Measurements from ENCODE around the gene PTPN23.
"Not testable (repeated sequence)": the region's sequence is repeated elsewhere in the genome, so short reads cannot be mapped to it uniquely, and the experiment has no call there.

The PTPN23 gene

GRCh38 chr3:47380601-47381316 is at the start of gene PTPN23:
TSS of gene PTPN23 (plus strand) at chr3:47381021. CDS start at chr3:47381097, 76 bp downstream.
- peak; percentile 98 for DNase-seq (ENCODE audit: low spot score)

GRCh38 chr3:47333907-47334306 is 46.9 kb upstream of the PTPN23 start:
- no peak for DNase-seq (ENCODE audit: low spot score)

- no peak for DNase-seq (ENCODE audit: low spot score)
These were observed 43.2 kb upstream of the PTPN23 start for GRCh38 chr3:47337656-47338055.

GRCh38 chr3:47339951-47340350 is 40.9 kb upstream of the PTPN23 start:
- DNase-seq (ENCODE audit: low spot score): no peak

- DNase-seq (ENCODE audit: low spot score): no peak
These were observed 40.0 kb upstream of the PTPN23 start for GRCh38 chr3:47340866-47341265.

- no peak for DNase-seq (ENCODE audit: low spot score)
These were observed 38.7 kb upstream of the PTPN23 start for GRCh38 chr3:47342151-47342550.

- DNase-seq (ENCODE audit: low spot score): no peak
These were observed 38.0 kb upstream of the PTPN23 start for GRCh38 chr3:47342812-47343211.

- DNase-seq (ENCODE audit: low spot score): no peak
These were observed 37.3 kb upstream of the PTPN23 start for GRCh38 chr3:47343471-47343971.

GRCh38 chr3:47344971-47345370 is 35.9 kb upstream of the PTPN23 start:
- DNase-seq (ENCODE audit: low spot score): no peak

GRCh38 chr3:47347217-47347801 is 33.5 kb upstream of the PTPN23 start:
- no peak for DNase-seq (ENCODE audit: low spot score)

- no peak for DNase-seq (ENCODE audit: low spot score)
These were observed 32.2 kb upstream of the PTPN23 start for GRCh38 chr3:47348411-47349154.

GRCh38 chr3:47355010-47355409 is 25.8 kb upstream of the PTPN23 start:
- DNase-seq (ENCODE audit: low spot score): no peak

- no peak for DNase-seq (ENCODE audit: low spot score)
These were observed 24.6 kb upstream of the PTPN23 start for GRCh38 chr3:47356201-47356600.

- DNase-seq (ENCODE audit: low spot score): no peak
These were observed 21.5 kb upstream of the PTPN23 start for GRCh38 chr3:47359323-47359722.

- DNase-seq (ENCODE audit: low spot score): not testable (repeated sequence)
These were observed 20.7 kb upstream of the PTPN23 start for GRCh38 chr3:47360110-47360517.

GRCh38 chr3:47362701-47363100 is 18.1 kb upstream of the PTPN23 start:
- DNase-seq (ENCODE audit: low spot score): no peak

- no peak for DNase-seq (ENCODE audit: low spot score)
These were observed 15.3 kb upstream of the PTPN23 start for GRCh38 chr3:47365213-47366153.

GRCh38 chr3:47366833-47367232 is 14.0 kb upstream of the PTPN23 start:
- DNase-seq (ENCODE audit: low spot score): no peak

GRCh38 chr3:47367631-47368030 is 13.2 kb upstream of the PTPN23 start:
- no peak for DNase-seq (ENCODE audit: low spot score)

- DNase-seq (ENCODE audit: low spot score): not testable (repeated sequence)
These were observed 10.8 kb upstream of the PTPN23 start for GRCh38 chr3:47370020-47370419.

GRCh38 chr3:47370887-47371697 is 9.7 kb upstream of the PTPN23 start:
- peak; percentile 83 for DNase-seq (ENCODE audit: low spot score)
